A673 (cell line): ENCODE data around the gene SIN3B.

Experiments
- EZH2 ChIP-seq: fragments of 200-600 bp; sonication (generic); IDR thresholded peaks from 2 replicates; pipeline ENCODE4 v1.6.1; 2017; ENCODE audit warnings: borderline replicate concordance, low read depth, mild to moderate bottlenecking, mixed read lengths, antibody characterized with exemption, low read length; ENCODE audit not compliant: poor library complexity, severe bottlenecking
- TF ChIP-seq, protein P1 (sequence below): fragments of 300-800, 200-600 bp; sonication (generic); conservative IDR thresholded peaks from 2 replicates; pipeline ENCODE4 v1.5.1; 2017; ENCODE audit warnings: low read depth, mild to moderate bottlenecking, antibody characterized with exemption, low read length, moderate library complexity, mixed read lengths

DNA sequence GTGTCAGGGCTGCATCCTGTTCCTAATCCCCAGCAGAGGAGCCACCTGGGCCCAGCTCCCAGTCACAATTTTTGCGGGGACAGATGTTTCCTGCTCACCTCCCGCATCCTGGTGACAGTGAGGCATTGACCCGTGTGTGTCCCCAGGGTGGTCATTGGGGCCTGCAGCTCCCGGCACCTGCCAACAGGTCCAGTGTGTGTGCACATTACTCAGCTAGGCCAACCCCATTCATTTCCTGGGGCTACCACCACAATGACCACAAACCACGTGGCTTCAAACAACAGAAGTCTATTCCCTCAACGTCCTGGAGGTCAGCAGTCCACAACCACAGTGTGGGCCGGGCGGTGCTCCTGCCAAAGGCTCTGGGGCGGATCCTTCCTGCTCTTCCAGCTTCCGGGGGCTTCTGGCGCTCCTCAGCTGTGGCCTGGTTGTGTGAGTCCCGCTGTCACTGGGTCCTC lies 47.7 kb downstream of the SIN3B start:
- TF ChIP-seq EZH2, result no peak
- TF ChIP-seq, protein P1, sequence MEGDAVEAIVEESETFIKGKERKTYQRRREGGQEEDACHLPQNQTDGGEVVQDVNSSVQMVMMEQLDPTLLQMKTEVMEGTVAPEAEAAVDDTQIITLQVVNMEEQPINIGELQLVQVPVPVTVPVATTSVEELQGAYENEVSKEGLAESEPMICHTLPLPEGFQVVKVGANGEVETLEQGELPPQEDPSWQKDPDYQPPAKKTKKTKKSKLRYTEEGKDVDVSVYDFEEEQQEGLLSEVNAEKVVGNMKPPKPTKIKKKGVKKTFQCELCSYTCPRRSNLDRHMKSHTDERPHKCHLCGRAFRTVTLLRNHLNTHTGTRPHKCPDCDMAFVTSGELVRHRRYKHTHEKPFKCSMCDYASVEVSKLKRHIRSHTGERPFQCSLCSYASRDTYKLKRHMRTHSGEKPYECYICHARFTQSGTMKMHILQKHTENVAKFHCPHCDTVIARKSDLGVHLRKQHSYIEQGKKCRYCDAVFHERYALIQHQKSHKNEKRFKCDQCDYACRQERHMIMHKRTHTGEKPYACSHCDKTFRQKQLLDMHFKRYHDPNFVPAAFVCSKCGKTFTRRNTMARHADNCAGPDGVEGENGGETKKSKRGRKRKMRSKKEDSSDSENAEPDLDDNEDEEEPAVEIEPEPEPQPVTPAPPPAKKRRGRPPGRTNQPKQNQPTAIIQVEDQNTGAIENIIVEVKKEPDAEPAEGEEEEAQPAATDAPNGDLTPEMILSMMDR, result no peak
